TTC549 (cell line): ENCODE measurements around the gene EMID1.

Source experiments
- FAIRE-seq: peaks from 2 replicates; lab custom pipeline; 2012; peaks lifted over from hg19 to GRCh38; lab: Jason Lieb, UNC

The EMID1 gene

DNA sequence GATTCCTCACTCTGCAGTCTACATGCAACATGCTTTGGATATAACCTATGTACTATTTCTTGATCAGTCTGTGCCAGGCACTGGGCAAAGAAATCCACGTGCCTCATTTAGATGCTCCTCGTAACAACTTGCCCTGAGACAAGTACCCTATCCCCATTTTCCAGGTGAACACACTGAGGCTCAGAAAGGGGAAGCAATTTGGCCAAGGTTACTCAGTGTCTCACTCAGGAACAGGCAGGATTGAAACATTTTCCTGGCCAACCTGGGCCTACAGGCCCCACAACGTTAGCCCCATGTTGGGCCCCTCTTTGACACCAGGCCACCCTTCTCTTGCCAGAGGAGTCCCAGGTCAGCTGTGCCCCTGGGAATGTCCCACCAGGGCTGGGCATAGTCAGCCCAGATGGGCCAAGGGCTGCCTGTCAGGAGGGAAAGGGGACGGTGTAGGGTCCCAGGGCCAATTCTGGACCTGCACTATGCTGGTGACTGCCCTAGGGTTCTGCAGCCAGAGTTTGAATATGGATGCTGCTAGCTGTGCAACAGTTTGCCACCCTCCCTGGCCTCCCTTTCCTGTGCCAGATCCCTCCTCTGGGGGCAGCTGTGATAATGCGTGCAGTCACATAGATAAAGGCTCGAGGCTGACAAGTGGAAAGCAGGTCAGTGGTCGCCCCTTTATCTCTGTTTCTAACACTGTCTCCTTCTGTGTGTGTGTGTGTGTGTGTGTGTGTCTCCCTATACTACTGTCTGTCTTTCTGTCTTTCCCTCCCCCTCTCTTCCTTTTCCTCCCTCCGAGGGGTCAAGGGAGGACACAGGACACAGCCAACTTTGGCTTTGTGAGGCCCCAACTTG lies 10.4 kb upstream of the EMID1 start:
- no peak for FAIRE-seq

DNA sequence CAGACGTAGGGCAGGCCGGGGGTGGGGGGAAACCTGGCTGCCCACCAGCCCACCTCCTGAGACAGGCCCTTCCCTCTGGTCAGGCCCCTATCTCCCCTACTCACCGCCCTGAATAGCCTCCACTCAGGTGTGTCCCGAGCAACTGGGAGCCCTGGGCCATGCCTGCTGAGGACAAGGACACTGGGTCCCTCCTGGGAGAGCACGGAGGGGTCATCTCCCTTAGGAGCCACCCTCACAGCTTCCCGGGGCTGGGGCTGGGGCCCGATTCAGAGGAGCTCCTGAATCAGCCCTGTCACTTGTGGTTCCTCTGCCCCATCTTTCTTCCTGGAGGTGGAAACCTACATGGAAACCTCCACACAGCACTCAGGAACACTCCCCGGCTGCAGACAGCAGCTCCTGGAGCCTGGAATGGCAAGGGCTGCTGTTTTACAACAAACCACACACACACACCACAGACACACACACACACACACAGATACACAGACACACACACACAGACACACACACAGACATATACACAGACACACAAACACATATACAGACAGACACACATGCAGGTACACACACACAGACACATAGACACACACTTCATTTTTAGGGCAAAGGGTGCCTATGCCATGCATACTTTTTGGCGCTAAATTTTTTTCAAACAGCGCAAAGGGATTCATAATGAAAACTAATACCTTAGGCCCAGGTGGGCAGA lies 9.6 kb upstream of the EMID1 start:
- FAIRE-seq = no peak

DNA sequence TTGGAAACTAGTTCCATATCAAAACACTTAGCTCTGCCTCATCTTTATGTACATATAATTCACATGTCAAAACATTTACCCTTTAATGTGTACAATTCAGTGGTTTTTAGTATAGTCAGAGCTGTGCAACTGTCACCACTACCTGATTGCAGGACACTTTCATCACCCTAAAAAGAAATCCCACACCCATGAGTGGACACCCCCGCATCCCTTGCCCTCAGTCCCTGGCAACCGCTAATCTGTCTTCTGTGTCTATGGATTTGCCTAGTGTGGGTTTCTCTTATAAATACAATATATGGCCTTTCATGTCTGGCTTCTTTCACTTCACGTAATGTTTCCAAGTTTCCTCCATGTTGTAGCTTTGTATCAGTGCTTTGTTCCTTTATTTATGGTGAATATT lies 8.6 kb upstream of the EMID1 start:
- no peak for FAIRE-seq

DNA sequence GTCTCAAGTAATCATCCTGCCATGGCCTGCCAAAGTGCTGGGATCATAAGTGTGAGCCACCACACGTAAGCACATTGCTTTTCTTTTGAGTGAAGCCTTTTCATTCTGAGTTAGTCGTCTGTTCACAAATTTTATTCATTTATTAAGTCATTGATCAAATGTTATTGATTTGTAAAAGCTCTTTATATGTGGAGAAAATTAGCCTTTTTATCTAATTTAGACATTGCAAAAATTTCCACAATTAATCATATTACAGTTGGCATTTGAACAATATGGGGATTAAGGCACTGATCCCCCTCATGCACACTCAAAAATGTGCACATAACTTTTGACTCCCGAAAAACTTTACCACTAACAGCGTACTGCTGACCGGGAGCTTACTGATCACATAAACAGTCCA lies 7.5 kb upstream of the EMID1 start:
- FAIRE-seq = no peak

DNA sequence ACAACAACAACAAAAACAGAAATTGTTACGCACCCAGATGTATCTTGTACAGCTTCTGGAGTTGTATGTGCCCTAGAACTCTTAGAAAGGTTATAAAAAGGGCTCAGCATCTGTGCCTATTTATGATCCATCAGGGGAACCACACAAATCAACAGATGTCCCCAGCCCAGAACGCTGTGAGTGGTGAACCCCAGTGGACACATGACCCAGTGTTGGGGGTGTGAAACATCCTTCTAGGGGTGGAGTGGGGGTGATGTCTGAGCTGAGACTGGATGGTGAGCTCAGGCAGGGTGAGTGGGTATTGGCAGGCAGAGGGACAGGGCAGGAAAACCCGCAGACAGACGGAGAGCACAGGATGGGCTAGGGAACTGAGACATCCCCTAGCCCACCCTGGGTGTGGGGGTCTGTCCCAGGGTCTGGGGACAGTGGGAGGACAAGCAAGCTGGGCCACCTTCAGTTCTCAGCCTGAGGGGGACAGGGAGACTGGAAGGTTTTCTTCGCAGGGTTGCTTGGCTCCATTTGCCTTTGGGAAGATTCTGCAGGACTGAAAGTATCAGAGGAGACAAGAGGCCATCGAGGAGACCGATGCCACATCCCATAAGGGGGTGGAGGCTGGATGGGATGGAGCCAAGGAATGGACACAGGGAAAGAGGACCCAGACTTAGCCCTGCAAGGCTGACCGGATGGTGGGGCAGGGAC lies 5.8 kb upstream of the EMID1 start:
- no peak for FAIRE-seq

DNA sequence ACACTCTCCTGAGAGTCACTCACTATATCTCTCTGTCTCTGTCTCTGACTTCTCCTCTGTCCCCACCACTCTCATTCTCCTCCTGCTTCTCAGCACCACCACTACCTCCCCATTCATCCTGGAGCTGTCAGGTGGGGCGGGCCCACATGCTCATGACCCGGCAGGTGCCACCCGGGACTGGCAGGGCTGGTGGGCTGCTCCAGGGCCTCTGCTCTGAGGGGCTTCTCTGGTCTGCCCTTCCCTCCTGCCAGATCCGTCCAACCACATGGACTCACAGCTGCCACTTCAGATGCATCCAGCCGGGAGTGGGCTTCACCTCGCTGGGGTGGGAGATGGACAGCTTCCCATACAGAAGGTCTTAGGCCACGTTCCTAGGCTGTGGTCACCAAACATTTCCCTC lies 4.8 kb upstream of the EMID1 start:
- FAIRE-seq = no peak

DNA sequence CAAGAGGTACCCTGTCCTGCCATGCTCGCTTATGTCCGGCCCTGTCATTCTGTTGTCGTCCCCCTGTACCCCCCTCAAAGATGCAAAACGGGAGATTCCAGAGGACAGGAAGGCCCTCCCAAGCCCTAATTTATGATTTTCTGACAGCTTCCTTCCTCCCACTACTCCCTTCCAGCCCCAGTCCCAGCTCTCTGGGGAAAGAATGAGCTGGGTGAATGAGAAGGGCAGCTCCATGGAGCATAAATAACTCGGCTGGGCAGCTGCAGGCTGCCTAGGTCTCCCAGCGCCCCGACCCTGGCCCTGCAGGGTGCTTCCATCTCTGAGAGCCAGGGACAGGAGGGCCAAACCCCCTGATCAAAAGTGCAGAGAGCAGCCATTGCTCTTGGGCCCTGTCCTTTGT lies 3.9 kb upstream of the EMID1 start:
- FAIRE-seq = no peak

DNA sequence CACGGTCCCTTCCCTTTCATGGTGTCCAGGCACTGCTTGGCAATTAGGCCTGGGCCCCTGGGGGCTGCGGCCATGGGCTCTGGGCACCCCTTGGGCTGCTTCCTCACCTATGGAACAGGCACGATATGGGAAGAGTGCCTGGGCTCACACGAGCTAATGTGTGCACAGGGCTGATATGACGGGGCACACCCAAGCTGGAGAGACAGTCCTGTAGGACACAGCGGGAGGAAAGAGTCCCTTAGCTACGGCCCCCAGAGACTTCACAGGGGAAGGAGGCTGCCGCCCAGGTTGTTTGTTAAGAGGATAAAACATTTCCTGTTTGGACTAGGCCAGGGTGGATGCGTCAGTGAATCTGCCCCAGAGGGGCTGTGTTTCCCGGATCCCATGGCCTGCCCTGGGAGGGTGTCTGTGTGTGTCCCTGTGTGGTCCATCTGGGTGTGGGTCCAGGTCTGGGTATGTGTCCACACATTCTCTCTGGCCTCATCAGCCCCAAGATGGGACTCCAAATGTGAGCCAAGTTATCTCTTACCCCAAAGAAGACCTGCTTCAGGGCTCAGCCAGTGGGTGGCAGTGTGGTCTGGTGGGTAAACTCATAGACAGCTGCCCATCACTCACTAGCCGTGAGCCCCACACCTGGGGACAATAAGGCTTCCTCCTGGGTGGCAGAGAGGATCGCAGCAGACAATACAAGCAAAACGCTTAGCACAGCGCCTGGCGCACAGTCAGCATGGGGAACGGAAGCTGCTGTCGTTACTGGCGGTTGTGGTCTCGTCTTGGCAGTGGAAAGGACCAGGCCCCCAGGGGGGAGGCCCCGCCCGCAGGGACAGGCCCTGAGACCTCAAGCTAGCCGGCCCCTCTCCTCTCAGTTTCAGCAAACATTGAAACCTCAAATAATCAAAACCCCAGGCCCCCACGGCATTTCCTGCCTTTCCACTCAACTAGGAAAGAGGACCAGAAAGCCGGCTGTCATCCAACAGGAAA lies 3.2 kb upstream of the EMID1 start:
- no peak for FAIRE-seq

DNA sequence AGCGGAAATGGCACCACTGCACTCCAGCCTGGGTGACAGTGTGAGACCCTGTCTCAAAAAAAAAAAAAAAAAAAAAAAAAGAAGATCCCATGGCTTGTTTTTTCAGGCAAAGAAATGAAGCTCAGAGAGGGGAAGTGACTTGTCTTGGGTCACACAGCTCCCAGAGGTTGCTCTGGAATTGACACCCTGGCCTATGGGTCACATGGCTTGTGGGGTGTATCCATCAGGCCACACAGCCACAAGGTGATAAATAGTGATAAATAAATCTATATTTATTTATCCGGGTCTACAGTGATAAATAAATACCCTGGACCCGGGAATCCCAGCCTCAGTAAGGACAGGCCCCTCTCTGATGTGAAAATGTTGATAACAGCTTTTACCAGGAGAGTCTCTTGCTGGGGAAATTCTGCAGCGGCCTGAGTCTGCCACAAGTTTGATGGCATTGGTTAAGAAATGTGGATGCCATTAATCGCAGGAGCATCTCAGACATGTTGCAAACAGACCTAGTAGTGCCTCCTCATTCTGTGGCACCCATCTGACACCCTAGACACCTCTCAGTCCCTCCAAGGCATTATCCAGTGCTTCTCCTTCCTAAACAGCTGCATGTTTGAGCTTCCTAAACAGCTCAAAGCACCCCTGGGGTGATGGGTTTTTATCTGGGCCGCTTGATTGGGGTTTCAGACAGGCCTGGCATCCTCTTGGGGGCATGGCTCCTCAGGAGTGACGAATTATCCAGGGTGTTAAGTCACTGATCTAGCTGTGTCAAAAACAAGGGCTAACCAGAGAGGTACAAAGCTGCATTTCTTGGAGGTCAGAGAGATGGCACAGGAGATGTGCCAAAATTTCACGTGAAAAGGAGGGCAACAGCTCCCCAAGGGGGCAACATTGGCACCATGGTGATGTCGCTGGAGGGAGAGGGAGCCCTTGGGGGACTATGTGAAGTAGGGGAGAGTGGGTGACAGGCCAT lies 1.9 kb upstream of the EMID1 start:
- no peak for FAIRE-seq

DNA sequence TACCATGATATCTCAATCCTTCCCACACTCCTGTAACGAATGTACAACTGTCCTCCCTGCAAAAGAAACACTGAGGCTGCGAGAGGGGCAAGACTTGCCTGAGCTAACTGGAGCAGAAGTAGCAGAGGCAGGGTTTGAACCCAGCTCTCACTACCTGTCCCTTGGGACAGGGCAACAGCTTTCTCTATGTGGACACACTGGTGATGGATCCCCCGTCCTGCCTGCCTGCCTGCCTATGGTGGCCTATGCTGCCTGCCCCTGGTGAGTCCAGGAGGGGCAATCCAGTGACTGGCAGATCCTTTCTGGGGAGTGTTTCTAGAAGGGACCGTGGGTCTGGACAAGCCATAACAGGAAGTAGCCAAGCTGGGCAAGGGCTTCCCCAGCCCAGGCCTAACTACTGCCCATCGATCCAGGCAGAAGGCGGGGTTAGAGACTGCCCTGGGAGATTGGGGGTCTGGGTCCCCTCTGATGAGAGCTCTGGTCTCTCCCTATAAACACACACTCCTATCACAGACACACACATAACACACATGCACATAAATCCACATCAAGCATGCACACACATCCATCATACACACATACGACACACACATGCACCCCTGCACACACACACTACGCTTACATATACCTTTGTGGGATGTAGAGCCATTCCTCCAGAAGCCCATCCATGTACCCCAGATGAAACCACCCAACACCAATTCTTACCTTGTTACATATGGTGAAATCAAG lies 1.1 kb upstream of the EMID1 start:
- FAIRE-seq = no peak

DNA sequence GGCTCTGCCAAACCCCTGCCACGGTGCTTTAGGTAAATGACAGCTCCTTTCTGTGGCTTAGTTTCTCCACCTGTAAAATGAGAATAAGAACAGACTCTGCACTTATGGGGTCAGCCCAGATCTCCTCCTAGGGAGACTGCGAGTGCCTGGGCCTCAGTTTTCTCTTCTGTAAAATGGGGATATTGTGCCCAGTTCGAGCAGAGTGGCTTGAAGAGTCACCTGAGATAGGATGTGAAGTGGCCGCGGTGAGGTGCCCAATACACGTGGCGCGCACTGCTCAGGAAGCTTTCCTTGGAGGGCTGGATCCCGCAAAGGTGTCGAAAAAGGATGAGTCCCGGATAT lies 473 bp upstream of the EMID1 start:
- no peak for FAIRE-seq

DNA sequence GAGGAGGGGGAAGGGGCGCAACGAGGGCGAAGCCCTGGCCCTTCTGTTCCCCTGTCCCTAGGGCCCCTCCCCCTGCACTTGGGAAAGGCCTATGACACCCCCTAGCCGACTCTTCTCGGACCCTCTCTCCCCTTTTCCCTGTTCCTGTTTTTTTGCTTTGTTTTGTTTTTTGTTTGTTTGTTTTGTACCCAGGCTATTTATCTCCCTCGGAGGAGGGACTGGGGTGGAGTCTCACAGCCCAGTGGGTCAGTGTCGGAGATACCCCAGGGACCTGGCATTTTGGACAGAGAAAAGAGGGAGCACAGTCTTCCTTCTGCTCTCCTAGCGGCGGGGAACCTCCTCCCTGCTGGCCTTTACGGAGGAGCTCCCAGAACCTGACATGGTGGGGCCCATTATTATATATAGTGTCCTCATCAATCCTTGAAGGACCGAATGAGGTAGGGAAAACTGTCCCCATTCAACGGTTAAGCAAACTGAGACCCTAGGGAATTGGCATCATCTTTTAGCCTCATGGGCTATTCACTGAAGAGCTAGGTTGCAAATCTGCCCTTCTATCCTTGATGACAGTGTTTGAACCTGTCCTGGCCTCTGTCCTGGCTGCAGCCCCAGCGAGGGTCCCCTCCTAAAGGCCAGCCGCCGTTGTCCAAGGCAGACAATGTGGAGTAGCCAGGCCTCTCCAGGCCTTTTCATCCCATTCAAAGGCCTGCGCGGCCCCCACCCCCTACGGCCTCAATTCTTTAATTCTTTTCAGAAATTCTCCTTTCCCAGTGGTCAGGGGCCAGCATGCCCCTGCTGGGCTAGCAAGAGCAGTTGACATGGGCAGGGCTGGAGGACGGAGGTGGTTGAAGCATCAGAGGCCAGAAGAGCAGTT lies 911 bp downstream of the EMID1 start:
- FAIRE-seq = no peak

DNA sequence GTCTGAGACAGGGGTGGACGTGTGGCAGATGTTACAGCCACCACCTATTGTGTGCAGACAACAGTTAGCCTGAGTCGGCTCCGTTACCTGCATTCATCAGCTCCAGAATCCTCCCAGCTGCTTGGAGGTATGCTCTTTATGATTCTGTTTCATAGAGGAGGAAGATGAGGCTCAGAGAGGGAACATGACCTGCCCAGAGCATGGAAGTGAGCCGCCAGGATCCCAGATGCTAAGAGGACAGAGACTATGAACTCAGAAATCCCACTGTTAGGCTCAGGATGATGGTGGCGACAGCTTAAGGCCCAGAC lies 1.5 kb downstream of the EMID1 start:
- no peak for FAIRE-seq

DNA sequence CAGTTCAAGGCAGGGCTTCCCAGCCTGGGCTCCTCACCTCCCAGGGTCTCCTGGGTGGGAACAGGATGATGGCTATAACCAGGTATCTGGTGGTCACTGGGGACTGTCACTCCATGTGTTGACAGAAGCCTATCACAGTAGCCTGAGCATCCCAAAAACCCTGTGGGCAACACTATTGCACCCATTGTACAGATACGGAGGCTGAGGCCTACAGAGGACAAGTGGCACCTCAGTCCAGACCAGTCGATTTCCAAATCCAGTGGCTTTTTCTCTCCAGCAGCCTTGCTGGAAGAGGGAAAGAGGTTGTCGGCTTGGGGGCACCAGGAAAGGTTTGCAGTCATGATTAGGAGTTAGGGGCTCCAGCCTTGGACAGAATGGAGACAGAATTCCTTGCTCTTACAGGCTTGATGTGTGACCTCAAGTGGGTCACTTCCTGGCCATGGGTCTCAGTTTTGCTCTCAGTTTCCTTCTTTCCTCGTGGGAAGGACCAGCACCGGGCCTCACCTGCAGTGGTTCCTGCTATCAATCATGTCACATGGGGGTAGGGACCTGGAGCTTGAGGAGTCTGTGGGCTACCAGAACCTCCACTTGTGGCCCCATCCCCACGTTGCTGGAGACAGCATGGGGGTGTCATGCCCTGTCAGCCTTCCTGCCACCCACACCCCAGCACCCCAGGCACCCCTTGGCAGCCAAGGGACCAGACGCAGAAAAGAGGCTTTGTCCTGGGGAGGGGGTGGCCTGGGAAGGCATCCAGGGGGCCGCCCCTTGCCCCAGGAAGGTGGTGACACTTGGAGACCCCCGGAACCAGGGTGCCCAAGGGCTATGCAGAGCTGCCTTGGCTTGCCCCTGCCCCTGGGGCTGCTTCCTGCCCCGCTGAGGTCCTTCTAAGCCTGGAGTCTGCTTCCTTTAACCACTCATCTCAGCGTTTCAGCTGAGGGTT lies 2.1 kb downstream of the EMID1 start:
- no peak for FAIRE-seq

DNA sequence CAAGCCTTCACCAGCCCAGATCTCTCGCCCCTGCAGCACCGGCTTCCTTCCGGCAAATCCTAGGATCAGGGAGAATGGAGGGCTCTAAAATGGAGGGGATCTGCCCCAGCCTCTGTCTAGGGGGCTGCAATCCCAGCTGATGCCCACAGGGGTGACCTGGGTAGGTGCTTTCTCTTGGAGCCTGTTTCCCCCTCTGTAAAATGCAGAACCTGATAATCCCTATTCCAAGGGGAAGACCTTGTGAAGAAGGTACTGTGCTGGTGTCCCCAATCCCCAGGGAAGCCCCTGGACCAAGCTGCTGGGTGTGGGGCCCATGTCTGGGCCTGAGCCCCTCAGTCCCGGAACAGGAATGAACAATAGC lies 2.8 kb downstream of the EMID1 start:
- FAIRE-seq = no peak

DNA sequence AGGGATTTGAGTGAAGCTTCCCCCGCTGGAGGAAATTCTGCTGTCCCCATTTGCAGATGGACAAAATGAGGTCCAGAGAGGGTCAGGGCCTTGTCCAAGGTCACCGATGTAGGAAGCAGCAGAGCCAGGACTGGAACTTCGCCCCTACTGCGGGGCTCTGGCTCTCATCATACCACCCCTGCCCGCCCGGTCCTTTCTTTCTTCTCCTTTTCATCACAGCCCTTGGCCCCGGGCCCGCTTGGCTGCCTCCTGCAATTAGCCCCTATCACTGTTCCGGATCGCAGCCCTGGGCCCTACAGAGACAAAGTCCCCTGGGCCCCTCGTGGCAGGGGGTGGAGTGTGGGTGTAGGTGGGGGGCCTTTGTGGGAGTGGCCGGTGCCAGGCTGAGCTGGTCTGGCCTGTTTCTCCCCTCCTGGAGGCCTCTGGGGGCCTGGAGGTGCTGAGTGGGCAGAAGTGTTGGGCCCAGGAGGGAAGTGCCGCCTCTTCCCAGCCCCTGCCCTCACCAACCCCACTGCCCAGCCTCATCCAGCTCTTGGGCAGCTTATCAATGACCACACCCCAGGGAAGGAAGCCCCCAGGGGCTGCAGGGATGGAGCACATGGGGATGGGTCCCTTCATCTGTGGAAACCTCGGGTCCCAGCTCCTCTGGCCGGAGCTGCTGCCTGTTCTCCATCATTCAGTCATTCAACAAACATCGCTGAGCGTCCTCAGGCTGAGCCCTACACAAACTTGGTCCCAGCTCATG lies 3.4 kb downstream of the EMID1 start:
- FAIRE-seq = no peak

DNA sequence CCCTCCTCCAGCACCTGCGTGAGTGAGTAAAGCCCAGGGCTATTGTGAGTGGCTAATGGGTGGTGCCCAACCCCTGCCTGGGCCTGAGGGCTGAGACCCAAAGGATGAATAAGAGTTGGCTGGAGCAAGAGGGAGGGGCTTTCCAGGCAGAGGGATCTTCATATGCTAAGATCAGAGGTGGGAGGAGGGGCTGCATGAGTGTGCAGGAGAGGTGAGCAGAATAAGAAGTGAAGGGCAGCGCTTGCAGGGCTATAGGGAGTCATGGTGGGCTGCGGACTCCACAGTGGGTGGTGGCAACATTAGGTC lies 3.9 kb downstream of the EMID1 start:
- no peak for FAIRE-seq

DNA sequence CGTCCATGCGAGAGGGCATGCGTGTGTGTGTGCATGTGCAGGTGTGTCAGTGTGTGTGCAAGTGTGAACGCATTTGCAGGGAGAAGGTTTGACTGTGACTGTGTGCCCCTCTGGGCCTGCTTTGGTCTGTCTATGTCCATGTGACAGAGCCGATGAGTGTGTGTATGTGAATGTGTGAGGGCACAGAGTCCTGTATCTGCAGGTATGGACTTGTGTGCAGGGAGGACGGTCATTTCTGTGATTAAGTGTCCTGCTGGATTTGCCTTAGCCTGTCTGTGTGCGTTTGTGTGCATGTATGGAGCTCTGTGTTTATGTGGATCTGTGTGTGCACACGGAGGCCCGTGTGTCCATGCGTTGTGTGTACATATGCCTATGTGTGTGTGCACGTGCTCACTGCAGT lies 5.4 kb downstream of the EMID1 start:
- no peak for FAIRE-seq
